MV-4-11 (cell line): Measurements from ENCODE around the gene PPP2R2C.

ENCODE experiments used
- DNase-seq: peaks from one replicate; lab custom pipeline; 2025; lab: John Stamatoyannopoulos, UW

Gene PPP2R2C

DNA sequence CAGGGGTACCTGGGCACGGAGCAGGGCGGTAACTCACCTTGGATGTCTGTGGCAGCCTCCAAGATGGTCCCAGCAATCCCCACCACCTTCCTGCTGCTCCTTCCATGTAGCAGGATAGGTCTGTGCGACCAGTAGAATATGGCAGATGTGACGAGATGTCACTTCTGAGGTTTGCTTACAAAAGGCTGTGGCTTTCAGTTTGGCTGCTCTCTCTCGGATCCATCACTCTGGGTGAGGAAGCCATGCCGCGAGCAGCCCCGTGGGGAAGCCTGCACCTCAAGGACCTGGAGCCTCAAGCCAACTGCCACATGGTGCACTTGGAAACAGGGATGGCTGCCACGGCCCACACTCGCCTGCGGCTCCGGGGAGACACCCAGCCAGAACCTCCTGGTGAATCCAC is 165.2 kb downstream of the PPP2R2C start:
- DNase-seq = no peak

DNA sequence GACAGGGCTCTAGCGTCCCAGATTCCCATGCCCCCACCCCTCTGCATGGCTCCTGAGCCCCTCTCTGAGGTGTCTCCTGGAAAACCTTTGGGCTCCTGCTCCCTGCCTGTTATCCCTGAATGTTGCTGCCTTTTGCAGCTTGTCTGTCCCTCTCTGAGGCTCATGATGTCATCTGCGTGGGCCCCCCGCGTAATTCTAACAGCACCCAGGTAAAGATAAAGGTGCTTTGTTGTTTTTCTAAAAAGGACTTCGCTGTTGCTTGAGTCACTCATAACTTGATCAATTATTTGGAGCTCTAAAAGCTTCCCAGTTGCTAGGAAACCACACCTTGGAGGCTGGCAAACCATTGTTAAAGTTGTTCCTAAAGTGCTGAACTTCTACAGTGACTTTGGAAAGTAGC is 166.1 kb downstream of the PPP2R2C start:
- DNase-seq = no peak

DNA sequence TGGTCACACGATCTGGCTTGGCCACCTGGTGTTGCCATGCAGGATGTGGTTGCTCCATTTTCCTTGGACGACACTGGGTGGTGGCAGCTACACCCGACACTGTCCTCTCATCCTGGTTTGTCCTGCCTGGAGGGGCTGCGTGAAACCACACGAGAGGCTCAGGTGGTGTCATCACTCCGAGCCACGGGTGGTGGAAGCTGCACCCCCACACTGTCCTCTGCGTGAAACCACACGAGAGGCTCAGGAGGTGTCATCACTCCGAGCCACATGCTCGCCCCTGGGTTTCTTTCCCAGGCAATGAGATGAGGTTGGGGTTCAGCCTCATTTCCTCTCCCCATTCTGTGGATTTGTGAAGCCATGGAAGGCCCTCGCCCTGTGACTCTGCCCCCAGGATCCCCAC is 168.5 kb downstream of the PPP2R2C start:
- no peak for DNase-seq

DNA sequence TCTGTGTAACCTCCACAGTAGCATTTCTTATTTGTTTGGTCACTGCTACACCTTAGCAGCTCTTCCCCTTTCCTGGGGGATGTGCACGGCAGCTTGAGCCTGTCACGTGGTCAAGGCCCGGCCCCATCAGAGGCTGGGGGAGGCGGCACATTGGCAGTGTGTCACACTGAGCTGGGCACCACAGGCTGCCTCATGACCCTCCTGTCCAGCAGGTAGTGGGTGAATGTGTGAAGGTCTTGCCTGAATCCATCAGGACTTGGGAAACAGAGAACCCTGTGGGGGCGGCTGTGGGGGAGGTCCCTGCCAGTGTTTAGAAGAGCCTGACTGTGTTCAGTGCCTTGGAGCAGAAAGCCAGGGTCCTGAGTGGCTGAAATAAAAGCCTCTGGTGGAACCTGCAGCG is 169.5 kb downstream of the PPP2R2C start:
- no peak for DNase-seq

DNA sequence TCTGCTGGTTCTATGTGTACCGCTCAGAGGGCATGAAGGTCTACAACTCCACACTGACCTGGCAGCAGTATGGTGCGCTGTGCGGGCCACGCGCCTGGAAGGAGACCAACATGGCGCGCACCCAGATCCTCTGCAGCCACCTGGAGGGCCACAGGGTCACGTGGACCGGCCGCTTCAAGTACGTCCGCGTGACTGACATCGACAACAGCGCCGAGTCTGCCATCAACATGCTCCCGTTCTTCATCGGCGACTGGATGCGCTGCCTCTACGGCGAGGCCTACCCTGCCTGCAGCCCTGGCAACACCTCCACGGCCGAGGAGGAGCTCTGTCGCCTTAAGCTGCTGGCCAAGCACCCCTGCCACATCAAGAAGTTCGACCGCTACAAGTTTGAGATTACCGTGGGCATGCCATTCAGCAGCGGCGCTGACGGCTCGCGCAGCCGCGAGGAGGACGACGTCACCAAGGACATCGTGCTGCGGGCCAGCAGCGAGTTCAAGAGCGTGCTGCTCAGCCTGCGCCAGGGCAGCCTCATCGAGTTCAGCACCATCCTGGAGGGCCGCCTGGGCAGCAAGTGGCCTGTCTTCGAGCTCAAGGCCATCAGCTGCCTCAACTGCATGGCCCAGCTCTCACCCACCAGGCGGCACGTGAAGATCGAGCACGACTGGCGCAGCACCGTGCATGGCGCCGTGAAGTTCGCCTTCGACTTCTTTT is 170.5 kb downstream of the PPP2R2C start:
- no peak for DNase-seq

DNA sequence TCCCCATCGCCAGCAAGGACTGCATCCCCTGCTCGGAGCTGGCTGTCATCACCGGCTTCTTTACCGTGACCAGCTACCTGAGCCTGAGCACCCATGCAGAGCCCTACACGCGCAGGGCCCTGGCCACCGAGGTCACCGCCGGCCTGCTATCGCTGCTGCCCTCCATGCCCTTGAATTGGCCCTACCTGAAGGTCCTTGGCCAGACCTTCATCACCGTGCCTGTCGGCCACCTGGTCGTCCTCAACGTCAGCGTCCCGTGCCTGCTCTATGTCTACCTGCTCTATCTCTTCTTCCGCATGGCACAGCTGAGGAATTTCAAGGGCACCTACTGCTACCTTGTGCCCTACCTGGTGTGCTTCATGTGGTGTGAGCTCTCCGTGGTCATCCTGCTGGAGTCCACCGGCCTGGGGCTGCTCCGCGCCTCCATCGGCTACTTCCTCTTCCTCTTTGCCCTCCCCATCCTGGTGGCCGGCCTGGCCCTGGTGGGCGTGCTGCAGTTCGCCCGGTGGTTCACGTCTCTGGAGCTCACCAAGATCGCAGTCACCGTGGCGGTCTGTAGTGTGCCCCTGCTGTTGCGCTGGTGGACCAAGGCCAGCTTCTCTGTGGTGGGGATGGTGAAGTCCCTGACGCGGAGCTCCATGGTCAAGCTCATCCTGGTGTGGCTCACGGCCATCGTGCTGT is 171.2 kb downstream of the PPP2R2C start:
- no peak for DNase-seq

DNA sequence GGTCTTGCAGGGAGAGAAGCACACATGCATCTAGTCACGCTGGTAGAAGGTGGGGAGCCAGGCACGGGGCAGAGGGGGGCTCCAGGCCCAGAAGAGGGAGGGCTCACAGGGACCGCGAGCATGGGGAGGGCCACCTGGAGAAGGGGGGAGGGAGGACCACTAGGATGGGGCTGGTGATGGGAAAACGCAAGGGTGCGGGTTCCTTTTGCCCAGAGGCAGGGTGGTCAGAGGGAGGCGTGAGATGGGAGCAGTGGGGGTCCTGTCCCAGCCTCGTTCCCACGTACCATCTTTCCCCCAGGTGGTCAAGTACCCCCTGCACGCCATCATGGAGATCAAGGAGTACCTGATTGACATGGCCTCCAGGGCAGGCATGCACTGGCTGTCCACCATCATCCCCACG is 172.1 kb downstream of the PPP2R2C start:
- DNase-seq = no peak

DNA sequence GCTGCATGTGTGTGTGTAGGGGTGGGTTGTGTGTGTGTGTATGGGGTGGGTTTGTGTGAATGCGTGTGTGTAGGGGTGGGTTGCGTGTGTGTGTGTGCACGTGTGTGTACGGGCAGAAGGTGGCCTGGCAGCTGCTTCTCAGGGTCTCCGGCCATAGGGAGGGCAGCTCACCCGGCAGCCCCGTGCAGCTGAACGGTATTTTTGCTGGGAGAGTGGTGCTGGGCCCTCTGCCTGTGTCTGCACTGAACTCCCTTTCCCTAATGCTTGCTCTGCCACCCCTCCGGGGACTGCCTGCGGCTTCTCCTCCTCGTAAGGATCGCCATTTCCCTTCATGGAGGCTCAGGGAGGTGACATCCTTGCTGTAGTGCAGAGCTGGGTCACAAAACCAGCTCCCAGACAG is 172.5 kb downstream of the PPP2R2C start:
- DNase-seq = no peak

DNA sequence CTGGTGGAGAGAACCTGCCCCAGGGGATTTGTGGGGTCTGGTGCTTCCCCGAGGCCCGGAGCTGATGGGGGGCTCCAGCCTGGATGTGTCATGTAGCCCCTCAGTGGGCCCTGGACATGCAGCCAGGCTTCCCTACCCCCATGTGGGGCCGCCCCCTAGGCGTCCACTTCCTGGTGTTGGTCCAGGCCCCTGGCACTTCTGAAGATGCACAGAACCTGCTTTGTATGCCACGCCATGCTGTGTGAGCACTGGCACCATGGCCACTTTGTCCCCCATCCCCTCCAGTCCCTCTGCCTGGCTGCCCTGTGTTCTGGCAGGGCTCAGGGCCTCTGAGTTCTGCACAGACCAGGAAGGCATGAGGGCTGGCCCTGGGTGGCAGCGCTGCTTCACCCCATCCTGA is 173.6 kb downstream of the PPP2R2C start:
- no peak for DNase-seq

DNA sequence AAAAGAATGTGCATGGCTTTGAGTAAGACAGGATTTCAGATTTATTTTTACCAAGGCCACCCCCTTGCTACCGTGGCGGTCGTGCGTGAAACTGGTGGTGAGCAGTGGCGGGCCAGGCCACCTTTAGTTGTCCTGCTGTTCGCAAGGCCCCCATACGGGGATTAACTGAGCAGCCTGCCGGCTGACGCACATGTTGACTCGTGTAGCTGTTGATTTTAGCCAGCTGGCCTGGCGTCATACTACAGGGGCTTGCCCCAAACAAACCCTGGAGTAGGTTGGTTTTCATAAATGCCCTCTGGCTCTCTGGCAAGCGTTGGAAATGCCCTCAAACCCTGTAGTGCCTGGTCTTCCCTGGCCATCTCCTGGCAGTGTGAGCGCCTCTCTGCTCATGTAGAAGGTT is 174.4 kb downstream of the PPP2R2C start:
- DNase-seq = no peak

DNA sequence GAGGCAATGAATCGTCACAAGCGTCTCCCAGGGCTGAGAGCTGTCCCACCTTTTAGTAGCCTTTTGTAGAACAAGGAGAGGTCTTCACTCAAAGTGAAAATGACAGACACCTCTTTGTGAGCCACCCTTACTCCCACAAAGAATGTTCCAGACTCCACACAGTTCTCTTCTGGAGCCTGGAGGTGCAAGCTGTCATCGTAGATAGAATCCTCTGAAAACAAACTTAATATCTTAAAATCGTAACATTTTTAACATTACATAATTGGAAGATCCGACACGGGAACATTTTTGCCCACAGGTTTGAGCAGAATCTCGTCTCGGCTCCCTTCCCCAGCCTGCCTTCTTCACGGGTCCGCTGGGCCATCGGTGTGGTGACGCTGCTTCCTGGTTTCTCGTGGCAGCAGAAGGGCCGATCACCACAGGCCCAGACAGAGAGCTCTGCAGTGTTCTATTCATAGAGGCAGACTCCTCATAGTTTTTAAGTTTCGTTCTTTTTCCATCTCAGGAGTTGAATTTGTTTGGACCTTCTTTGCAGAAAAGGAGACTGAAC is 175.1 kb downstream of the PPP2R2C start:
- no peak for DNase-seq

DNA sequence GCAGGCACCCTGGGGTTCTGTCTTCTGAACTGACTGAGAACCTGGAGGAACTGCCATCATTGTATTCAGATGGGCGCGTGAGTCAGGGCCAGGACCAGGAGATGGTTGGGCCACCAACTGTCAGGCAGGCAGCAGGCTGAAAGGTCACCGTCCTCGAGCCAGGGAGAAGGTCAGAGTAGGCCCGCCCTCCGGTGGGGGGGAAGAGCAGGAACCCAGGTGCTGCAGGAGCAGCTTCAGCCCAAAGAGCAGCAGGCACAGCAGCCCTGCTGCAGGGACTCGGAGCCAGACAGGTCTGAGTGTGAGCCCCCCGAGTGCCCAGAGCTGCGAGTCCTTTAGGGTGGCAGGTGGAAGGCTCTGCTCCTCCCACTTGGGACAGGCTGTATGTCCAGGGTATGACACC is 176.4 kb downstream of the PPP2R2C start:
- no peak for DNase-seq

DNA sequence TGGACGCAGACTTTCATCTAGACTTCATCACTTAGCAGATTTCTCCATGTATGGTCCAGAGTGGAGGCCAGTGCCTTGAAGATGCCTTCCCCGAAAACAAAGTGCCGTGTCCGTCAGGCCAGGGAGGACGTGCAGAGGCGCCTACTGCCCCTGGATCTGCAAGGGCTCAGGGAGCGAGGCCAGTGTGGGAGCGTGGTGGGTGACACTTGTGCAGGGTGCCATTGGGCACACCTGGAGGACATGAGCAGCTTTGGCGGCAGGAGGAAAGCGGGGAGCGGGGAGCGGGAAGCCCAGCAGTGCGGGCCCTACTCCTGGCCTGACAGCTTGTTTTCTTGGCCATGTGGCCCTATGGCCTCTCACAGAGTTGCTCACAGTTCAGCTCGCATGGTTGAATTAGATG is 176.9 kb downstream of the PPP2R2C start:
- DNase-seq = no peak

DNA sequence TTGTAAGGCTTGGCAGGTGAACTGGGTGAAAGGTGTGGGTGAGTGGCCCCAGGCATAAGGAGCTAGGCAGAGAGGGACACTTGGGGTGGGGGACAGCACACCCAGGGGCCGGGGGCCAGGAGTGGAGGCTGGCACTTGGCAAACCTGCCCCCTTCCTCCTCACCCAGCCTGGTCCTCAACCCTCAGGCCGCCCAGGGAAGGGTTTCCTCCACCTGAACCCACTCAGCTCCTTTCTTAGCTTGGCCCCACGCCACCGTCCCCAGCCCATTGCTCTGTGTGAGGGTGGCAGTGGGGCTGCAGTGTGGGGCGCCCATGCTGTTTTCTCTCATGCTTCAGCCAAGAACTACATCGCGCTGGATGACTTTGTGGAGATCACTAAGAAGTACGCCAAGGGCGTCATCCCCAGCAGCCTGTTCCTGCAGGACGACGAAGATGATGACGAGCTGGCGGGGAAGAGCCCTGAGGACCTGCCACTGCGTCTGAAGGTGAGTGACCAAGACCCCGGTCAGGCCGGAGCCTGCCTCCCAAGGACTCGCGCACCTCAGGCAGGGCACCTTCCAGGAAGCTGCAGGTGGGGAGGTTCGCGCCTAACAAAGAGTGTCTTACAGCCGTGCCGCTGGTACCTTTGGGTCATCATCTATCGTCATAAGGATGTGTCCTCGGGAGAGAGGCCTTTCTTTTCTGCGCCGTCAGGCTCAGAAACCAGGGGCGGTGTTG is 177.6 kb downstream of the PPP2R2C start:
- no peak for DNase-seq

DNA sequence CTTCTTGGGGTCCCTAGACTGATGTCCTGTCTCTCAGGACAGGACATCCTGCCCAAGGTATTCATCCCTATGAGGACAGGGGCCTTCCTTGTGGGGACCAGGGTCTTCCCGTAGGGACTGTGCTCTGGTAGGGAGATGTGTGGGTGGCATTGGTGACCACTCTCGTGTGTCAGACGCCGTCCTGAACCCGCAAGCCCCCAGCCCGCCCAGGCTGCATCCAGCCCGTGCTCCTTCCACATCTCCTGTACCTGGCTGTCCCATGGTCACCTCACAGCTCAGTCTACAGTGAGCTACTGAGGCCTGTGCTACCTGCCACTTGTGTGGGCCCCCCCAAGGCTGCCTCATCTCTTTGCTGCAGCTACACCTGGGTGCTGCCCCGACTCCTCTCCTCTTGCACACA is 178.8 kb downstream of the PPP2R2C start:
- no peak for DNase-seq

DNA sequence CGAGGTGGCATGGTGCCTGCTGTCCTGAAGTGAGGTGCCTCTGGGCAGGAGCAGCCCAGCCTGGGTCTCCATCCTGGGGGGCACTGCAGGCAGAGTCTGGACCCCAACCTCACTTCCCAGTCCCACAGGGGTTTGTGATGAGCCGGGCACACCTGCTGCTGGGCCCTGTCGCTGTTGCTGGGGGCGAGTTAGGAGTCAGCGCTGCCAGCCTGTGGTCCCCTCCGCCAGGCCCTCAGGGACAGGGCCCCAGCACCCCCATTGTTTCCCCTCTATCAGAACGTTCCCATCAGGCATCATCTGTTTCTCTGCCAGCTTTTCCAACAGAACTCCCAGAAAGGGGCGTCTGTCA is 179.3 kb downstream of the PPP2R2C start:
- no peak for DNase-seq

DNA sequence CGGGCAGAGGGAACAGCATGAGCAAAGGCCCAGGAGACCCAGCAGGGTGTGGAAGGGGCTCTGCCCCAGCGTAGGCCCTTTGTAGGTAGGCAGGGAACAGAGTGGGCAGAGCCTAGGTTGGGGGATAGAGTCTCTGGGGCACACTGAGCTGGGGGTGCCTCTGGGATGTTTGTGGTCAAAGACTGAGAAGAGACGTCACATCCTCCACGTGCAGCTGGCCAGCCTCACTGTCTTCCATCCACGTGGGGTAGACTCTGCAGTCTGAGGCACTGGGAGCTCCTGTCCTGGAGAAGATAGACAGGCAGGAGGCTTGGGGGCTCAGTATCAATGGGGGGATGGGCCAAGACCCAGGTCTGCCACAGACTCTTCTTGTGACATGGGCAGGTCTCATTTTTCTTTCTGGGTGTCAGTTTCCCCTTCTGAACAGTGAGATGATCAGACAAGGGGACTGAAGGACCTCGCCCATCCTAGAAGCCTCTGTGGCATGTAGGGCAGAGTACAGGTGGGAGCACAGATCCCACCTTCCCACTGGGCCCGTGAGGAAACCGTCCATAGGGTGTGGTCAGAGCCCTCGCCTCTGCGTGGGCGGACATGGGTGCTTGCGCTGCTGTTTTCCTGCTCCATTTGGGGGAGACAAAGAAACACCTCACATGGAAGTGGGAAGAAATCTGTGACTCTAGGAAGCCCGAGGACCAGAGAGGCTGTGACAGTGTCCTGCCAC is 179.9 kb downstream of the PPP2R2C start:
- no peak for DNase-seq

DNA sequence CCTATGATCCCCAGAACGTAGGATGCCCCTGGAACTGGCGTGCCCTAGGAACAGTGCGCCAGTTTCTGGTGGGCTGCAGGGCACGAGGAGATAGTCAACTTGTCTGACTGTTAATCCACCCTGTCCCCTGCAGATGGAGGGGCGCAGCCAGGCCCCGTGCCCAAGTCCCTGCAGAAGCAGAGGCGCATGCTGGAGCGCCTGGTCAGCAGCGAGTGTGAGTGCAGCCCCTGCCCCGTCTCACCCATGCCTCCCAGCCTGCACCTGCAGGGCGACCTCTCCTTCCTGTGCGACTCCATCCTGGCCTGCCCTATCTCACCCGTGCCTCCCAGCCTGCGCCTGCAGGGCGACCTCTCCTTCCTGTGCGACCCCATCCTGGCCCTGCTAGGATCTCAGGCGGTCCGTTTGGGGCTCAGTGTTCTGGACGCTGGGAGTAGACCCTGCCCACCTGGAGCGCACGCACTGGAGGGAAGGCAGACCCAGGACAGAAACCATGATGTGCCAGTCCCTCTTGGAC is 180.6 kb downstream of the PPP2R2C start:
- DNase-seq = no peak

DNA sequence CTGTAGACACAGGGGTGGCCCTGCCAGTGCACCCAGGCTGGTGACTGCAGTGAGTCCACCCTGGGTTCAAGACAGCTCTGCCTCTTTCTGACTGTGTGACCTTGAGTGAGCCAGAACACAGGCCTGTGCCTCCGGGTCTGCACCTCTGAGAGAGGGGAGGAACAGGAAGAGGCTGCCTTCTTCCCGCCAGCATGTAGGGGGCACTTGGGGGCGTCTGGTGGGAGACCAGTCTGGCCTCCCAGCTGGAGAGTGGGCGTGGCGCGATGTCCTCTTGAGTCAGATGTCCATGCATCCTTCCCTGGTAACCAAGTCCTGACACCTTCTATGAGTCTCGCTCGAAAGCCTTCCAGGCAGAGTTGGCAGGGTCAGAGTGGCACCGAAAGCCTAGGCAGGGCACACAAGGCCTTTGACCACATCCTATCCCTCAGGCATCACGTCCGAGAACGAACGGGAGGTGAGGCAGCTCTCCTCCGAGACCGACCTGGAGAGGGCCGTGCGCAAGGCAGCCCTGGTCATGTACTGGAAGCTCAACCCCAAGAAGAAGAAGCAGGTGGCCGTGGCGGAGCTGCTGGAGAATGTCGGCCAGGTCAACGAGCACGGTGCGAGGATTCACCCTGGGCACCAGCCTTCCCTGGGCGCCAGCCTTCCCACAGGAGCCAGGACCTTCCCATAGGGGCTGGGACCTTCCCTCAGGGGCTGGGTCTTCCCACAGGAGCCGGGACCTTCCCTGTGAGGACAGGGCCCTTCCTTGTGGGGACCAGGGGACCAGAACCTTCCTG is 181.5 kb downstream of the PPP2R2C start:
- no peak for DNase-seq

DNA sequence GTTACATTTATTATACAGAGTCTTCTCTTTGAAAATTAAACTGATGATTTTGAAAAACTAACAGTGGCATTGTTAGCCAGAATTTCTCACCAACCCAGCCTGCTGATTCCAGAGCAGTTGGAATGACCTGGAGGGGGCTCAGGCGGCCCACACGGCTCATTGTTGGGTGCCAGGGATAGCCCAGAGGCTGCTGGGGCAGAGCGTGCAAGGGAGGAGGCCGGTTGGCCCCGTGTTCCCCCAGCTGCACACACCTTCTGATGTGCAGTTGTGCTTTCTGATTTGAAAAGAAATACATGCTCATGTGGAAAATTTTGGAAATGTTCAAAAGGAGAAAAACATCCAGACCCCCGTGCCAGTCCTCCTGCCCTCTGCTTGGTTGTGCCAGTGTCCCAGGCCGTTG is 182.2 kb downstream of the PPP2R2C start:
- DNase-seq = no peak

DNA sequence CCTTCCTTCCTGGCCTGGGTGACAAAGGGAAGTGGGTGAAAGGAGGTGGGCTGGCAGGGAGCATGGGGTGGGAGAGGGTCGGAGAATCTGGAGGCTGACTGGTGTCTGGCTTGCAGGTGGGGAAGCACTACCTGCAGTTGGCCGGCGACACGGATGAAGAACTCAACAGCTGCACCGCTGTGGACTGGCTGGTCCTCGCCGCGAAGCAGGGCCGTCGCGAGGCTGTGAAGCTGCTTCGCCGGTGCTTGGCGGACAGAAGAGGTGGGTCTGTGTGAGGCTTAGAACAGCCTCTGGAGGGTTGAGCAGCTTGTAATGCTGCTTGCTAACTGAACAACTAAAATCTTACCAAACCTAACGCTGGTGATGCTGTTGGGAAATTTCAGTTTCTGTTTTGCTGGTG is 183.5 kb downstream of the PPP2R2C start:
- no peak for DNase-seq
